IPS DF 4.7 (cell line): ENCODE data around the gene SCNN1B.
"Not testable (repeated sequence)": the region's sequence is repeated elsewhere in the genome, so short reads cannot be mapped to it uniquely, and the experiment has no call there.

ENCODE experiments used
- DNase-seq: peaks from one replicate; pipeline ENCODE4 v3.0.0-alpha.2; 2013; ENCODE audit warnings: low spot score; ENCODE audit errors: extremely low read depth

Gene SCNN1B

DNA sequence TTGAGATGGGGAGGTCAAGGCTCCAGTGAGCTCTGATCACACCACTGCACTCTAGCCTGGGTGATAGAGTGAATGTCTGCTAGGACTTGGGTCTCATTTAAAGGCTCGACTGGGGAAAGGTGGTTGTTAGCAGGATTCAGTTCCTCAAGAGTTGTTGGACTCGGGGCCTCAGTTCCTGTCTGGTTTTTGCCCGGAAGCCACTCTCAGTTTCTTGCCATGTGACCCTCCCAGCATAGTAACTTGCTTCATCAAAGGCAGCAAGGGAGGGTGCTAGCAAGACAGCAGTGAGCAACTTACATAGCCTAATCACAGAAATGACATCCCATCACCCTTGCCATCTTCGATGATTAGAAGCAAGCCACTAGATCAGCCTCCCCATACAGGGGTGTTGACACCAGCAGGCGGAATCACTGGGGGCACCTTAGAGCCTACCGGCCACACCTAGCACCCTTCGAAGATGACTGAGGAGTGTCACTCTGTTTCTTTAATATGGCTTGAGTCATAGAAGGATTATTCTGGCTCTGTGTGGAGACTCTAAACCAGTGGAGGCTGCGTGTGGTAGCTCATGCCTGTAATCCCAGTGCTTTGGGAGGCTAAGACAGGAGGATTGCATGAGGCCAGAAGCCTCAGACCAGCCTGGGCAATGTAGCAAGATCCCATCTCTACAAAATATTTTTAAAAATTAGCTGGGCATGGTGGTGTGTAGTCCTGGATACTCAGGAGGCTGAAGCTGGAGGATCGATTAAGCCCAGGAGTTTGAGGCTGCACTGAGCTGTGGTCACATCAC, 13.2 kb upstream of the SCNN1B start:
- no peak for DNase-seq

DNA sequence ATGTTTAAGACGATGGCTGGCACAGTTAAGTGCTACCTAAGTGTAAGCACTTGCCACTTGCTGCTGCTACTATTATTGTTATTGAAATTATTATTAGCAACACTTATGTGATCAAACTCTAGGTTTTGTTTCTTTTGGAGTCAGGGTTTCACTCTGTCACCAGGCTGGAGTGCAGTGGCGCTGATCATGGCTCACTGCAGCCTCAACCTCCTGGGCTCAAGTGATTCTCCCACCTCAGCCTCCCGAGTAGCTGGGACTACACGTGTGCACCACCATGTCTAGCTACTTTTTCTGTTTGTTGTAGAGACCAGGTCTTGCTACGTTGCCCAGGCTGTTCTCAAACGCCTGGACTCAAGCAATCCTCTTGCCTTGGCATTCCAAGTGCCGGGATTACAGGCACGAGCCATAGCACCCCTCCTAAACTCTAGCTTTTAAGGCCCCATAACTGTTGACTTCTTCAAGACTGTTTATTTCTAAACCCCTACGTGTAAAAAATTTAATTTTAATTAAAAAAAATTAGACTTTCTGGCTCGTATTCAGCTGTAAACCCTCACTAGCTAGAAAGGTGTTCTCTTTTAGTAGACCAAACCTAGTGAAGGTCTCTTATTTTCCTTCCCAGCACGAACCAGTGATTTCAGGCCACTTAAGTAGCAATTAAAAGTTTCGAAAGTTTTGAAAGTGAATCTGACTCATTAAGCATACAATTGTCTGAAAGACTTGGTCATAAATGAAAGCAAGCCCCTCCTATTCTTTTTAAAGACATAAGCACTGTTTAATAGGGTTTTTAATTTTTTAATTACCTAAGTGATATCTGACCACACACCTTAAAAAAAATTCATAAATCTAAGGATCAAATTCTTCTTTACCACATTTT, 11.7 kb upstream of the SCNN1B start:
- no peak for DNase-seq

DNA sequence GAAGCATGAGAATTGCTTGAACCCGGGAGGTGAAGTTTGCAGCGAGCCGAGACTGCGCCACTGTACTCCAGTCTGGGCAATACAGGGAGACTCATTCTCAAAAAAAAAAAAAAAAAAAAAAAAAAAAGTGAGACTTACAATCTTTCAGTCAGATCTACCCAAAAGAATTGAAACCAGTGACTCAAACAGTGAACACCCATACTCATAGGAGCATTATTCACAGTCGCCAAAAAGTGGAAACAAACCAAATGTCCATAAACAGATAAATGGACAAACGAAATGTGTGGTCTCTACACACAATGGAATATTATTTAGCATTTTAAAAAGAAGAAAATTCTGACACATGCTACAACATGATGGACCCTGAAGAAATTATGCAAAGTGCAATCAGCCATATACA, 9.1 kb upstream of the SCNN1B start:
- no peak for DNase-seq

DNA sequence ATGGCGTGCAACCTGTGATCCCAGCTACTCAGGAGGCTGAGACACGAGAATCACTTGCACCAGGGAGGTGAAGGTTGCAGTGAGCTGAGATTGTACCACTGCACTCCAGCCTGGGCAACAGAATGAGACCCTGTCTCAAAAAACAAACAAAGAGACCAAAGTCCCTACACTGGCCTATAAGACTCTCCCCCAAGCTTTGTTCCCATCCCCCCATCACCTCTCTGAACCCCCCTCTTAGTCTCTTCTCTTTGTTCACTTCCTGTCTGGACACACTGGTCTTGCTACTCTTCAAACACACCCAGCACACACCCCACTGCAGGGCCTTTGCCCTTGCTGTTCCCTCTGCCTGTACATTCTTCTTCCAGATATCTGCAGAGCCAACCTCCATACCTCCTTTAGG, 7.8 kb upstream of the SCNN1B start:
- no peak for DNase-seq

DNA sequence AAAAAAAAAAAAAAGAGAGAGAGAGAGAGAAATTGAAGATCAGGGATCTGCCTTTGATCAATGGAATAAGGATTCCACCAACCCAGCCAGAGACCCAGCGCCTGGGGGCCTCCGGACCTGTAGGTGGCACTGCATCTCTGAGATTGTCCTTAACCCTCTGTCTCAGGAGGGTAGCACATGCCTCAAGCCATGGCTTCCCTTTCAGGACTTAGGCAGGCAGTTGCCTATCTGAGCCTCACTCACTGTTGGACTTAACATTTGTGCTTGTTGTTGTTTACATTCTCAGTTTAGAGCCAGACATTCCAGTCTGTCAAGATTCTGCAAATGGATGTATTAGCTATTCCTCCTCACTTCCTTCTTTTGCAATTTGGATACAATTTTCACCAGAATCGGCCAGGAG, 5.1 kb upstream of the SCNN1B start:
- DNase-seq: peak; percentile 51

DNA sequence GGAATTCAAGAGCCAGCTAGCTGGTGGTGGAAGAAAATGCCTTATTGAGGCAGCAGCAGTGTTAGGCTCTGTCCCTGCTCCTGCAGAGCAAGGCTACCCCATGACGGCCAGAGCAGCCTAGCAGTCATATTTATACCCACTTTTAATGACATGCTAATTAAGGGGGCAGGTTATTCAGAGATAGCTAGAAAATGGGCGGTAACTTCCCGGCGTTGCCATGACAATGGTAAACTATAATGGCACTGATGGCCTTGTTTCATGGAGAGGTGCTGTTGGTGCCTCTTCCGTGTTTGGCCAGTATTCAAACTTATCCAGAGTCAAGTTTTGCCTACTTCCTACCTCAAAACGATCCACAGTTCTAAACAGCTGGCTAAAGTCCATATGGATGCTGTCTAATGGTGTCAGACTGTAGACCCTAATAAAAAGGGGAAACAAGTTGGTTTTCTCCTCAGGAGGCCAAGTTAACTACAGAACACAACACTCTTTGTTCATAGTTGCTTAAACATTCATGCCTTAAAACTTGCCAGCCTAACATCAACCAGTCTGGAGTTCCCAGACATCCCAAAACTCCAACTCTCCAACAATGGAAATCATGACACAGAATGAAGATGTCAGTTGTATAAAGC, 3.7 kb upstream of the SCNN1B start:
- DNase-seq: no peak

DNA sequence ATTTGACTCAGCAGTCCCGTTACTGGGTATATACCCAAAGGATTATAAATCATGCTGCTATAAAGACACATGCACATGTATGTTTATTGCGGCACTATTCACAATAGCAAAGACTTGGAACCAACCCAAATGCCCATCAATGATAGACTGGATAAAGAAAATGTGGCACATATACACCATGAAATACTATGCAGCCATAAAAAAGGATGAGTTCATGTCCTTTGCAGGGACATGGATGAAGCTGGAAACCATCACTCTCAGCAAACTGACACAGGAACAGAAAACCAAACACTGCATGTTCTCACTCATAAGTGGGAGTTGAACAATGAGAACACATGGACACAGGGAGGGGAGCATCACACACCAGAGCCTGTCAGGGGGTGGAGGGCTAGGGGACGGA, 2.3 kb upstream of the SCNN1B start:
- DNase-seq: not testable (repeated sequence)

DNA sequence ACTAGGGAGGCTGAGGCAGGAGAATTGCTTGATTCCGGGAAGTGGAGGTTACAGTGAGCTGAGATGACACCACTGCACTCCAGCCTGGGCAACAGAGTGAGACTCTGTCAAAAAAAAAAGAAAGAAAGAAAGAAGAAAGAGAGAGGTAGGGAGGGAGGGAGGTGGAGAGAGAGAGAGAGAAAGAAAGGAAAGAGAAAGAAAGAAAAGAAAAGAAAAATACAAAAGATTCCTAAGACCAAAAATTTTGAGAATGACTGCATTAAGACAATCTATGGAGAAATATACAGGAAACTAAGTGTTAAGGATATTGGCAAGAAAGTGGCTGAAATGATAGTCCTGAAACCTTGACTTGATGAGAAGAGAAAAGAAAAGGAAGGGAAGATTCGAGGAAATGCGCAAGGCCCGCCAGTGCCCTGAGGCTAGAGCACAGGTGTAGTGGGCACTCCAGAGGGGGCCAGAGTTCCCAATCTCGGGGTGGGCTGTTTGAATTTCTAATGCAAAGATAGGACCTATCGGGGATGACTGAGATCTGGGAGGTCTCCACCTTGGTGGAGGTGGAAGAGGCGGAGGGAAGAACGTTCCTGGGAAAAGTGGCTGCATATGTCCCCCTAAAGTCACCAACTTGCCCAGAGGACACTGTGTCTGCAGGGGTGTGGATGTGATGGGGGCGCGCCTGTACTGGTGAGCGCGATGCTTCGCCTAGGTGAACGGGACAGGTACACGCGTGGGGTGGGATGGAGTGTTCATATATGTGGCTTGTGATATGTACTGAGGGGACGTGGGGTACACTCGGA, 654 bp upstream of the SCNN1B start:
- DNase-seq: no peak

DNA sequence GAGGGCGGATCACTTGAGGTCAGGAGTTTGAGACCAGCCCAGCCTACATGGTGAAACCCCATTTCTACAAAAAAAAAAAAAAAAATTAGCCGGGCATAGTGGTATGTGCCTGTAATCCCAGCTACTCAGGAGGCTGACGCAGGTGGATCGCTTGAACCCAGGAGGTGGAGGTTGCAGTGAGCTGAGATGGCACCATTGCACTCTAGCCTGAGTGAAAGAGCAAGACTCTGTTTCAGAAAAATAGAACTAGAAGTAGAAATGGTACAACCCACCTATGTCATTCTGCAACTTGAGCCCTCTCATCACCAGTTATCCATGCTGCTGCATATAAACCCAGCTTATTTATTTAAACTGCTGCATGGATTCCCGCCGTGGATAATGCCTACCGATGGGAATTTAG, 1.6 kb downstream of the SCNN1B start:
- no peak for DNase-seq

DNA sequence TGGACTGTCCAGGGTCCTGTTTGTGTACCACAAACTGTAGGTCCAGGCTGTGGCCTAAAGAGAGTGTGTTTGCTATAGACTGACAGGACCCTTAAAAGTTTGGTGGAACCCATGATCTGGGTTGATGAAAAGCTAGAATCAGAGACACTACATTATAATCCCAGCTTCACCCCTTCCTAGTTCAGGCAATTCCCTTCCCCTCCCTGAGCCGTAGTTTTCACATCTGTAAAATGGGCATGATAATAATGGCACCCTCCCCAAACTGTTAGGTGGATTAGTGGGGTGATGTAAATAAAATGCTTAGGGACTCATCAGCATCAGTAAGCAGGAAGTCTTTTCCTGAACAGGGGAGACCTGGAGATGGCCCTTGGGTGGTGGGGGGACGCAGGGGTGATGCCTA, 2.5 kb downstream of the SCNN1B start:
- no peak for DNase-seq

DNA sequence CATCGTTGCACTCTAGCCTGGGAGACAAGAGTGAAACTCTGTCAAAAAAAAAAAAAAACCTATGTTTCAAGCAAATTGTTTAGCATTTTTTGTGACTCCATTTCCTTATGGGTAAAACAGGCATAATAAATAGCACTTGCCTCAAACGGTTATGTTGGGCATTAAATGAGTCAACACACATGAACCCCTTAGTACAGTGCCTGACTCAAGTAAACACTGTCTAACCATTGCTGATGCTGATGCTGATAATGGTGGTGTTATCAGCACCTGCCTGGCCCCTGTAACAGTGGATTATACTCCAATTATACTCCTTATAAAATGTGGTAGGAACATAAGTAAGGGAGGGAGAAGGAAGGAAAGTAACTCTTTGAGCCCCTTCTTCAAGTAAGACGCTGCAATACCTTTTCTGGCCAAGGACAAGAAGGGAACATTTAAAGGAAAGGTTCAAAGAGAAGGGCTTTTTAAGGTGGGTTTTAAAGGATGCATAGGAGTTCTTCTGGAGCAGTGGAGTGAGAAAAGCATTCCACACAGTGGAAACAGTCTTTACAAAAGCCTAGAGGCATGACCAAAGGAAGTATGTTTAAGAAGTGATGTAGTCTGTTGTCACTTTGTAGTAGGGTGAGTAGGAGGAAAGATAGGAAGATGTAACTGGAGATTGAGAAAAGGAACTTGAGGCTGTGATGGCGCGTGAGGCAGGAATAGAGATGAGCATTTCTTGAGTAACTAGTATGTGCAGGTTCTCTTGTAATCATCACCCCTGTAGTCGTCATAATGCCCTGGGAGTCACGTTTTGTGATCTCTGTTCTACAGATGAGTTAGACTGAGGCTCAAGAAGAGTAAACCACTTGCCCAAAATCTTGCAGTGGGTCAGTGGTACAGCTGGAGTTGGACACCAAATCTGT, 4.3 kb downstream of the SCNN1B start:
- no peak for DNase-seq

DNA sequence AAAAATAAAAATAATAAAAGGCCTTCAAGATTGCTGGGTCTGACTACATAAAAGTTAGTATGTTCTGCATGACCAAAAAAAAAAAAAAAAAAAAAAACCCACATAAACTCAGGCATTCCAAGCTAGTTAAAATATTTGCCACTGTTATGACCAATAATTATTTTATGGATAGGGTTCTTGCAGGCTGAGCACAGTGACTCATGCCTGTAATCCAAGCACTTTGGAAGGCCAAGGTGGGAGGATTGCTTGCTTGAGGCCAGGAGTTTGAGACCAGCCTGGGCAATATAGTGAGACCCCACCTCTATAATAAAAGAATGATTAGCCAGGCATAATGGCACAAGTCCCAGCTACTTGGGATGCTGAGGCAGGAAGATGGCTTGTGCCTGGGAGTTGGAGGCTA, 8.1 kb downstream of the SCNN1B start:
- no peak for DNase-seq

DNA sequence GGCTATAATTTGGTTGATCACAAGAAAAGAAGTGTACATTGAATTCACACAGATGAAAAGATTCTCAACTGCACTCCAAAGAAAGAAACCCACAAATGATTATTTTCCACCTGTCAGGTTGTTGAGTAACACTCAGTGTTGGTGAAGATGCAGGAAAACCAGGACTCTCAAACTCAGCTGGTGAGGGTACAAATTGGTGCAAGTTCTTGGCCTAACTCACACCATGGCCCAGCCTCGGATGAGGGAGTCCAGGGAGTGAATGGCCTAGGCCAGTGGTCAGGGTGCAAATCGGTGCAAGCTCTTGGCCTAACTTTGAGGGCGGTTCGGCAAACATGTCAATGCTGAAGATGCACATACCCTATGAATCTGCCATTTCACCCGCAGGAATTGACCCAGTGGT, 8.6 kb downstream of the SCNN1B start:
- no peak for DNase-seq

DNA sequence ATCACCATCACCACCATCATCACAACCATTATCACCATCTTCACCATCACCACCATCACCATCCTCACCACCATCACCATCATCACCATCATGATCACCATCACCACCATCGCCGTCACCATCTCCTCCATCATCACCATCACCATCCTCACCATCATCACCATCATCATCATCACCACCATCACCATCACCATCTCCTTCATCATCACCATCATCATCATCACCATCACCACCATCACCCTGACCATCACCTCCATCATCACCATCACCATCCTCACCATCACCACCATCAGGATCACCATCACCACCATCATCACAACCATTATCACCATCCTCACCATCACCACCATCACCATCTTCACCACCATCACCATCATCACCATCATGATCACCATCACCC, 14.1 kb downstream of the SCNN1B start:
- DNase-seq: no peak

DNA sequence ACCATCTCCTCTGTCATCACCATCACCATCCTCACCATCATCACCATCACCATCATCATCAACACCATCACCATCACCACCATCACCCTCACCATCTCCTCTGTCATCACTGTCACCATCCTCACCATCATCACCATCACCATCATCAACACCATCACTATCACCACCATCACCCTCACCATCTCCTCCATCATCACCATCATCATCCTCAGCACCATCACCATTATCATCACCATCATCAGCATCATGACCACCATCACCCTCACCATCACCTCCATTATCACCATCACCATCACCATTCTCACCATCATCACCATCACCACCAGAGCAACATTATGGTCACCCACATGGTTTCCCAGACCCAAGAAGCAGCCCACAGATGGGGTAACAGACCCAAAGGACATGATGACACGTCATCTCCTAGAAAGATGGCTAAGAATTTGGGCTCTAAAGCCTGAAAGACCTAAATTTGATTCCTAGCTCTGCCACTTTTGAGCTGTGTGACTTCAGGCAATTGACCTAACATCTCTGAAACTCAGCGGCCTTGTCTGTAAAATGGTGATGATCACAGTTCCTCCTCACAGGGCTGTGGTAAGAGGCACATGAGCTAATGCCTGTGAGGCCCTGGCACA, 14.6 kb downstream of the SCNN1B start:
- DNase-seq: no peak

DNA sequence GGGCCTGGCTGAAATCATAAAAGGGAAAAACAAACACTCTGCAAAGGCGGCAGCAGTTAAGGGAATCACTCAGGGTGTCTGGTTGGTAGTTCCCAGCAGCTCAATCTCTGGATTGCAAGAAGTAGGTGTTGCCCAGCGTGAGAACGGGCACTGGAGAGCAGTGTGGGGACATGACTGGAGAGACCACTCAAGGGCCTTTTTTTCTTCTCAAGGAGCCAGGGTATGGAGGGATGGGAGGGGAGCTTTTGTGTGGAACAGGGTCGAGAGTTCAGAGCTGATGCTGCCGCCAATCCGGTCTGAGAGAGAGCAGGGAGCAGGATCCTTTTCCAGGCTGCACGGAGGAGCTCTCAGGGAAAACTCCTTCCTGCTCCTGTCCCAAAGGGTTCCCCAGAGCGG, 15.2 kb downstream of the SCNN1B start:
- DNase-seq: no peak

DNA sequence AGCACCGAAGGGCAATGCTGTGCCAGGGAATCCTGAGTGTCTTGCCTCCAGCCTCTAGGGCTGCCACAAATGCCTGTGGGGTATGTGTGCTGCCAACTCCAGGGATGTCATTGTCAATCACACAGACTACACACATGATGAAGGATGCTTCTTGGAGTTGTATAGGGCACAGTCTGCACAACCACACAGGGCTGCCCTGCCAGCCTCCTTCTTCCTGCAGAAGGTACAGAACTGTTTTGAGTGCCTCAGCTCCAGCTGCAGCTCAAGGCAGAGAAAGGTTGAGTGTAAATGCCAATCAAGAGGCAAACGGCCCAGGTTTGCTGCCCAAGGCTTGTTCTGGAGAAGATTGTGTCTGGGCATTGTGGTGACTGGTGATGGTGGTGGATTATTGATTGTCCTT, 15.6 kb downstream of the SCNN1B start:
- no peak for DNase-seq

DNA sequence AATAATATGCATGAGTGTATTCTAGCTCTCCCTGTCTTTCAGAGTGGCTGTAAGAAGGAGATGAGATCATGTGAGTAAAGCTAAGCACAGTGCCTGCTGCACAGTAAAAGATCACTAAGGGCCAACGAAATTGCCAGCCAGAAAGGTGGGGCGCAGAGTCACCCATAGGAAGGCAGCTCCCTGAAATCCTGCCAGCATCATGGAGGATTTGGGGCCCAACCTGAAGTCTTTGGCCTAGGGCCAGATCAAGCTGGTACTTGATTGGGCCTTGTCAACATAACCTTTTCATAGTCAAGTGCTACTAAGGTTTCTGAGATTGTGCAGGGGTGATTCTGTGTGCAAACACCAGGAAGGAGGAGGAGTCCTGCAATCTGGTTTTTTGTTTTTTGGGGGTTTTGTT, 16.5 kb downstream of the SCNN1B start:
- DNase-seq: no peak

DNA sequence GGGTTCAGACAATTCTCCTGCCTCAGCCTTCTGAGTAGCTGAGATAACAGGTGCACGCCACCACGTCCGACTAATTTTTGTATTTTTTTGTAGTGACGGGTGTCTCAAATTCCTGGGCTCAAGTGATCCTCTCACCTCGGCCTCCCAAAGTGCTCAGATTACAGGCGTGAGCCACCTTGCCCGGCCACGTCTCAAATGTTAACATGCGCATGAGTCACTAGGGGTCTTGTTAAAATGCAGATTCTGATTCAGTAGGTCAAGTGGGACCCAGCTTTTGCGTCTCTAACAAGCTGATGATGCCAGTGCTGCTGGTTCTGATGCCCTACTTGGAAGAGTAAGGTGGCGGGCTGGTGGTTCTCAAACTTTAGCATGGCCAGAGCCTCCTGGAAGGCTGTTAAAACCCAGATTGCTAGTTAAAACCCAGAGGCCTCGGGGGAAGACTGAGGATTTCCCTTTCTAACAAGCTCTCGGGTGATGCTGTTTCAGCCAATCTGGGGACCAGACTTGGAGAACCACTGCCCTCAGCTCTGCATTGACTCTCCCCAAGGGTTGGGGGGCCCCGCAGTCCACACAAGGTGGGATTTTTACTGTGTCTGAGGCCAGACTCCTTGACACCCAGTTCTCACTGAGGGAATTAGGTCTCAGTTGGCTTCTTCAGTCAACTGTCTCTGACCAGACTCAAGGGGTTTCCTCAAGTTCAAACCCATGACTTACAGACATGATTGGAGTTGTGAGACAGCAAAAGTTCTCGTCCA, 17.9 kb downstream of the SCNN1B start:
- DNase-seq: no peak
